ENCODE measurements around the gene SBF2.

DNA sequence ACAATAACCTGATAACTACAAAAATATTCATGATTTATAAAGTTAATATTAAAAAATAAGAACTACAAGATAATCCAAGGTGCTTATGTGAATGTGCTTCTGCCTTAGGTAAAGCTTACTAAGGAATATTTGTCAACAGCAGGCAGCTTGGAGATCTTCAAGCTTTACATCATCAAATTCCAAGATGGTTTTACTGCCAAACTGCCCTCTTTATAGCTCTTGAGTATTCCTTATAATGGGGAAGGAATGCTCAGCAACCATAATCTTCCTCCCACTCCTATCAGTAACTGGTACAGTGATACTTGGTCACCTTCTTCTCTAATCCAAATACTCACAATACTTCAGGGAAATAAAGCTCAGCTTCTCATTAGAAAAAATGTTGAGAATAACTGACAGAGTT lies 30.1 kb downstream of the SBF2 start:
- TF ChIP-seq, protein P1, sequence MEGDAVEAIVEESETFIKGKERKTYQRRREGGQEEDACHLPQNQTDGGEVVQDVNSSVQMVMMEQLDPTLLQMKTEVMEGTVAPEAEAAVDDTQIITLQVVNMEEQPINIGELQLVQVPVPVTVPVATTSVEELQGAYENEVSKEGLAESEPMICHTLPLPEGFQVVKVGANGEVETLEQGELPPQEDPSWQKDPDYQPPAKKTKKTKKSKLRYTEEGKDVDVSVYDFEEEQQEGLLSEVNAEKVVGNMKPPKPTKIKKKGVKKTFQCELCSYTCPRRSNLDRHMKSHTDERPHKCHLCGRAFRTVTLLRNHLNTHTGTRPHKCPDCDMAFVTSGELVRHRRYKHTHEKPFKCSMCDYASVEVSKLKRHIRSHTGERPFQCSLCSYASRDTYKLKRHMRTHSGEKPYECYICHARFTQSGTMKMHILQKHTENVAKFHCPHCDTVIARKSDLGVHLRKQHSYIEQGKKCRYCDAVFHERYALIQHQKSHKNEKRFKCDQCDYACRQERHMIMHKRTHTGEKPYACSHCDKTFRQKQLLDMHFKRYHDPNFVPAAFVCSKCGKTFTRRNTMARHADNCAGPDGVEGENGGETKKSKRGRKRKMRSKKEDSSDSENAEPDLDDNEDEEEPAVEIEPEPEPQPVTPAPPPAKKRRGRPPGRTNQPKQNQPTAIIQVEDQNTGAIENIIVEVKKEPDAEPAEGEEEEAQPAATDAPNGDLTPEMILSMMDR (IDR thresholded peaks at IDR 0.05 in 4 of 5, conservative IDR thresholded peaks at IDR 0.05 in 1 of 5): no peak
- no peak for TF ChIP-seq POLR2A (IDR thresholded peaks at IDR 0.05)

Measured in gastrocnemius medialis (tissue), 4 donors.